Measurements from ENCODE around the gene ZNF335. TPM values are rescaled to one million over a fixed set of nuclear protein-coding genes. Genes with fewer than 3 reads are reported as not detected.

Gene ZNF335
- total RNA-seq, 2 donors from 2014 or later, result 21.4 to 43.4 TPM

DNA sequence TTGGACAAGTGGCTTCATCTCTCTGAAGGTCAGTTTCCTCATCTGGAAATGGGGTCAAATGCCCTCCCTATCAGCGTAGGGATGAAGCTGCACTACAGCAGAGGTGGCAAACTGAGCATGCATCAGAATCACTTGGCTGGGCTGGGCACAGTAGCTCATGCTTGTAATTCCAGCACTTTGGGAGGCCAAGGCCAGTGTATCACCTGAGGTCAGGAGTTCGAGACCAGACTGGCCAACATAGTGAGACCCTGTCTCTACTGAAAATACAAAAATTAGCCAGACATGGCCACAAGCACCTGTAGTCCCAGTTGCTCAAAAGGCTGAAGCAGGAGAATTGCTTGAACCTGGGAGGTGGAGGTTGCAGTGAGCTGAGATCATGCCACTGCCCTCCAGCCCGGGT, 30.0 kb upstream of the ZNF335 start:
- intact Hi-C loops (cut with DNase I), result no loop called here
- peaks cover 4% of the 10 kb centered on the region for H3K27me3 ChIP-seq (replicated peaks; ENCODE audit: insufficient read depth)

DNA sequence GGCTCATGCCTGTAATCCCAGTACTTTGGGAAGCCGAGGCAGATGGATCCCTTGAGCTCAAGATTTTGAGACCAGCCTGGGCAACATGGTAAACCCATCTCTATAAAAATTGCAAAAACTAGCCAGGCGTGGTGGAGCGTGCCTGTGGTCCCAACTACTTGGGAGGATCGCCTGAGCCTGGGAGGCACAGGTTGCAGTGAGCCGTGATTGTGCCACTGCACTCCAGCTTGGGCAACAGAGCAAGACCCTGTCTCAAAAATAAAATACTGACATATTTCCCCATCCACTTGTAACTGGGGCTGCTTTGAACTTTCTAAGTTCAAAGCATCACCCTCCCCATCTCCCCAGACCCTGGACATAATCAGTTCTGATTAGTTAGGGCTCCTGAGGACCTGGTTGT, 29.5 kb upstream of the ZNF335 start:
- TF ChIP-seq, protein P1, sequence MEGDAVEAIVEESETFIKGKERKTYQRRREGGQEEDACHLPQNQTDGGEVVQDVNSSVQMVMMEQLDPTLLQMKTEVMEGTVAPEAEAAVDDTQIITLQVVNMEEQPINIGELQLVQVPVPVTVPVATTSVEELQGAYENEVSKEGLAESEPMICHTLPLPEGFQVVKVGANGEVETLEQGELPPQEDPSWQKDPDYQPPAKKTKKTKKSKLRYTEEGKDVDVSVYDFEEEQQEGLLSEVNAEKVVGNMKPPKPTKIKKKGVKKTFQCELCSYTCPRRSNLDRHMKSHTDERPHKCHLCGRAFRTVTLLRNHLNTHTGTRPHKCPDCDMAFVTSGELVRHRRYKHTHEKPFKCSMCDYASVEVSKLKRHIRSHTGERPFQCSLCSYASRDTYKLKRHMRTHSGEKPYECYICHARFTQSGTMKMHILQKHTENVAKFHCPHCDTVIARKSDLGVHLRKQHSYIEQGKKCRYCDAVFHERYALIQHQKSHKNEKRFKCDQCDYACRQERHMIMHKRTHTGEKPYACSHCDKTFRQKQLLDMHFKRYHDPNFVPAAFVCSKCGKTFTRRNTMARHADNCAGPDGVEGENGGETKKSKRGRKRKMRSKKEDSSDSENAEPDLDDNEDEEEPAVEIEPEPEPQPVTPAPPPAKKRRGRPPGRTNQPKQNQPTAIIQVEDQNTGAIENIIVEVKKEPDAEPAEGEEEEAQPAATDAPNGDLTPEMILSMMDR (IDR thresholded peaks at IDR 0.05), result no peak
- TF ChIP-seq POLR2AphosphoS5 (IDR thresholded peaks at IDR 0.05) (no peak), POLR2A (IDR thresholded peaks at IDR 0.05) (no peak)
- DNase-seq (ENCODE audit: low spot score), result no peak
- Histone ChIP-seq H3K27ac (no peak overlapping the region), H3K4me1 (replicated peaks) (no peaks in the 10 kb centered on the region), H3K4me3 (no peak overlapping the region), H3K27me3 (replicated peaks; ENCODE audit: insufficient read depth) (peaks cover 4% of the 10 kb centered on the region), H3K9me3 (no peaks in the 10 kb centered on the region), H3K36me3 (no peaks in the 10 kb centered on the region)
- intact Hi-C loops (cut with DNase I), result no loop called here
- 89% methylated on average over 5 of the region's 5 CpGs for WGBS

More for the DNA sequence above, 30.0 kb upstream of the ZNF335 start:
- no peak for DNase-seq (ENCODE audit: low spot score)
- 93% methylated on average over 3 of the region's 3 CpGs for WGBS
- H3K27ac ChIP-seq, result no peak overlapping the region
- H3K9me3 ChIP-seq, result no peaks in the 10 kb centered on the region
- H3K4me3 ChIP-seq, result no peak overlapping the region
- no peaks in the 10 kb centered on the region for H3K4me1 ChIP-seq (replicated peaks)
- TF ChIP-seq POLR2A (IDR thresholded peaks at IDR 0.05), result no peak
- TF ChIP-seq, protein P1 (IDR thresholded peaks at IDR 0.05), result no peak
- TF ChIP-seq POLR2AphosphoS5 (IDR thresholded peaks at IDR 0.05), result no peak
- no peaks in the 10 kb centered on the region for H3K36me3 ChIP-seq

DNA sequence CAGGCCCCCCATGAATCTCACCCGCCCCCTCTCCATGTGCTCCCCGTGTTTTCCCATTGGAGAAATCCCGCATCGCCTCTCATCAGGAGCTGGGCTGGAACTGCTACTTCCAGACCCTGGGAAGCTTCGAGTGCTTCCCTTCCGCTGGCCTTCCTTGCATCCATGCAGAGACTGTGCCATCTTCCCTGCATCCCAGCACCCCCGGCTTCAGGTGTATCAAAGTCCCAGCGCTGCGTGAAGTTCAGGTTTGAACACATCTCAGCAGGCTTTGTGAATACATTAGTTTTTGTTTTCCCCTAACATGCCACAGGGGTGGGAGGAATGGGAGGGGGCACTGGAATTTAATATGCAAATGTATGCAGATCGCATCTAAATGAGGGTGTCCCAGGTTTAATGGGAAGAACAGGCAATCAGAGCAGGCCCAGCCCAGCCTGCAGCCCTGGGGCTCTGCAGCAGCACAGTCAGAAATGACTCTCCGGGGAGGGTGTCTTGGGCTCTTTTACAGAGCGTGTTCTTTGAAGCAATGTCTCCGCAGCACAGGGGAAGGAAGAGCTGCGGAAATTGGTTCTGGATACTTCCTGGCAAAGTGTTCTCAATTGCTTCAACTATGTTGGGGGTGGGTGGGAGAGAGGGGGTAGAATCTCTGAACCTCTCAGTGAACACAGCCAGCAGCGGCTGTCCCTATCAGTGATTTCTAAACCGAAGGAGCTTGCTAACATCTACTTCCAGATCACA, 28.4 kb upstream of the ZNF335 start:
- intact Hi-C loops (cut with DNase I), result no loop called here
- no peaks in the 10 kb centered on the region for H3K4me1 ChIP-seq (replicated peaks)
- H3K27ac ChIP-seq, result no peak overlapping the region
- DNase-seq (ENCODE audit: low spot score), result no peak
- no peaks in the 10 kb centered on the region for H3K9me3 ChIP-seq
- H3K36me3 ChIP-seq, result no peaks in the 10 kb centered on the region
- H3K4me3 ChIP-seq, result no peak overlapping the region
- WGBS, result 45% methylated on average over 16 of the region's 16 CpGs
- TF ChIP-seq POLR2A (IDR thresholded peaks at IDR 0.05), result no peak
- TF ChIP-seq POLR2AphosphoS5 (IDR thresholded peaks at IDR 0.05), result no peak
- TF ChIP-seq, protein P1 (IDR thresholded peaks at IDR 0.05), result no peak
- H3K27me3 ChIP-seq (replicated peaks; ENCODE audit: insufficient read depth), result peaks cover 4% of the 10 kb centered on the region

DNA sequence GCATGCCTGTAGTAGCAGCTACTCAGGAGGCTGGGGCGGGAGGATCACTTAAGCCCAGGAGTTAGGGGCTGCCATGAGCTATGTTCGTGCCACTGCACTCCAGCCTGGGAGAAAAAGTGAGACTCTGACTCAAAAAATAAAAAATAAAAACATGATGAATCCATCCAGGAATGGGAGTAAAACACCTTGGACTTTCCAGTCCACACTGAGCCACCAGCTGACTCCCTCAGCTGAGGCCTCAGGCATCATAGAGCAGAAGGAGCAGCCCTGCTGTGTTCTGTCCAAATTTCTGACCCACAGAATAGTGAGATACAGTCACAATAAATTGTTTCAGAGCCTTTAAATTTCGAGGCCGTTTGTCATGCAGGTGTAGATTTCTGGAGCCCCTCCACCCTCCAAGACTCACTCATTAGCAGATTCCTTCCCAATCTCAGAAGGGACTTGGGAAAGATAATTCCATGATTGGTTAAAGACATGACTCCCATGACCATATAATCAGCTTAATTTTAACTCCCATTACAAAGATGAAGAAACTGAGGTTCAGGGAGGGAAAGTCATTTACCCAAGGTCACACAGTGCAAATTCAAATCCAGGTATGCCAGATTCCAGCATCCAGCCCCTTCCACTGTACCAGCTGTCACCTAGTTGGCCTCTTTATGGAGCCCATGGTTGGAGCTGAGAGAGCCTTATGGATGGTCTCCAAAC, 27.7 kb upstream of the ZNF335 start:
- Histone ChIP-seq H3K27ac (no peak overlapping the region), H3K9me3 (no peaks in the 10 kb centered on the region), H3K36me3 (no peaks in the 10 kb centered on the region), H3K27me3 (replicated peaks; ENCODE audit: insufficient read depth) (no peaks in the 10 kb centered on the region), H3K4me1 (replicated peaks) (no peaks in the 10 kb centered on the region), H3K4me3 (no peak overlapping the region)
- TF ChIP-seq POLR2A (IDR thresholded peaks at IDR 0.05) (no peak), POLR2AphosphoS5 (IDR thresholded peaks at IDR 0.05) (no peak)
- TF ChIP-seq, protein P1 (IDR thresholded peaks at IDR 0.05), result no peak
- intact Hi-C loops (cut with DNase I), result no loop called here
- 74% methylated on average over 4 of the region's 4 CpGs for WGBS
- DNase-seq (ENCODE audit: low spot score), result no peak
